ENCODE results near the gene GRID1.

GRCh38 chr10:86071758-86072157 lies 294.8 kb downstream of the GRID1 start:
- no peak for TF ChIP-seq CTCF (IDR thresholded peaks at IDR 0.05)
- TF ChIP-seq POLR2A (IDR thresholded peaks at IDR 0.05): no peak
